GM13976 (cell line): ENCODE results near the gene CARHSP1.

Experiments
- DNase-seq: peaks from one replicate; pipeline ENCODE4 v3.0.0; 2012; ENCODE audit warnings: low spot score
- in situ Hi-C: fragments of 300-500 bp; cut with MboI; formaldehyde crosslinking; loops from one replicate; pipeline ENCODE4 v1.12.0; 2022; ENCODE audit warnings: low sequenced_read_pairs, mixed read lengths, inconsistent platforms; ENCODE audit not compliant: unreplicated experiment
- TF ChIP-seq, protein P1 (sequence below): IDR thresholded peaks from 2 replicates; pipeline ENCODE4 v1.5.1; 2012; ENCODE audit warnings: borderline replicate concordance, mild to moderate bottlenecking; ENCODE audit not compliant: insufficient read depth; ENCODE audit errors: extremely low read depth, missing control alignments, control extremely low read depth

The CARHSP1 gene

DNA sequence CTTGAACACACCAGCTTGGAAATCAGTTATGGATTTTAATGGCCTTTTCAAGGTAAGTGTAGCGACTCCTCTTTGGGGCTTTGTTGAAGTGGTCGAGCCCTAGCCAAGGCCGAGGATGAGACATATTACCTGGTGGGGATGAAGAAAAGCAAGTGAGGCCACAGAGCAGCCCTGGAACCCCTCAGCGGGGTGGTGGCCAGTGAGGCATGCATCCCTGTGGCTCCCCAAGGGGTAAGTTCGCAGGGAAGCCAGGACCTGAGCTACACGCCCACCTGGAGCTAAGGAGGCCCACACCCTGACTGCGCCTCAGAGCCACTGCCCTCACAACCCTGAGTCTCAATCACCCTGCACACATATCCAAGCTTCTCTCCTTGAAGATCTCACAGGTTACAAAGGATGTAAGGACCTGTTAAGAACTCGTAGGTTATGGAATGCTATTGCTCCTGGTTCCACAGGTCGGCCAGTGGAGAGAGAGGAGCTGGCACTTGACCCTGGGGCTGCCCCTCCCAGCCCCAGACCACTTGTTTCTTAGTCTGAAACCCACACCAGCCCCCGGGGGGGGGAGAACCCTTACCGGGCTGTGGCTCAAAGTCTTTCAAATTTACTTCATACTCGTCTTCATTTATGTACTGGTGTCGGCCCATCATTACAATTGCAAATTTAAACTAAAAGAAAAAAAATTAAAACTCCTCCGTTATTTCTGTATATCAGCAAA lies 25.3 kb upstream of the CARHSP1 start:
- in situ Hi-C loops: no loop called here
- TF ChIP-seq, protein P1, sequence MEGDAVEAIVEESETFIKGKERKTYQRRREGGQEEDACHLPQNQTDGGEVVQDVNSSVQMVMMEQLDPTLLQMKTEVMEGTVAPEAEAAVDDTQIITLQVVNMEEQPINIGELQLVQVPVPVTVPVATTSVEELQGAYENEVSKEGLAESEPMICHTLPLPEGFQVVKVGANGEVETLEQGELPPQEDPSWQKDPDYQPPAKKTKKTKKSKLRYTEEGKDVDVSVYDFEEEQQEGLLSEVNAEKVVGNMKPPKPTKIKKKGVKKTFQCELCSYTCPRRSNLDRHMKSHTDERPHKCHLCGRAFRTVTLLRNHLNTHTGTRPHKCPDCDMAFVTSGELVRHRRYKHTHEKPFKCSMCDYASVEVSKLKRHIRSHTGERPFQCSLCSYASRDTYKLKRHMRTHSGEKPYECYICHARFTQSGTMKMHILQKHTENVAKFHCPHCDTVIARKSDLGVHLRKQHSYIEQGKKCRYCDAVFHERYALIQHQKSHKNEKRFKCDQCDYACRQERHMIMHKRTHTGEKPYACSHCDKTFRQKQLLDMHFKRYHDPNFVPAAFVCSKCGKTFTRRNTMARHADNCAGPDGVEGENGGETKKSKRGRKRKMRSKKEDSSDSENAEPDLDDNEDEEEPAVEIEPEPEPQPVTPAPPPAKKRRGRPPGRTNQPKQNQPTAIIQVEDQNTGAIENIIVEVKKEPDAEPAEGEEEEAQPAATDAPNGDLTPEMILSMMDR: no peak
- no peak for DNase-seq

DNA sequence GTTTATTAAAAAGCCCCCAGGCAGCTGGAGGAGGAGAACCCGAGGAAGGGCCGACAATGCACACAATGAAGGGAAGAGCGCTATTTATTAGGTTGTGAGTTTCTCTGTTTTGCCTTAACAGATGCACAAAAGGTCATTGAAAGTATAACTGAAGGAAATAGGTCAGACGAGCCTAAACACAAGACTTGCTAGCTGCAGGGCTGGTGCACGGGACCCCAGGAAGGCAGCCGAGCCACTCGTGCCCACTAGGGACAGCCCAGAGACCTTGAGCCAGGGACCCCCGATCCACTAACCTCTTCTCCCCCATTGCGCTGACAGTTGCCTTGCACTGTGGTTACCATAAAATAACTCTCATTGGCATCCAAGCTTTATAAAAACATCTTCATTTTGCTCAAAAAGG lies 24.6 kb upstream of the CARHSP1 start:
- TF ChIP-seq, protein P1: no peak
- DNase-seq: no peak
- in situ Hi-C loops: no loop called here

DNA sequence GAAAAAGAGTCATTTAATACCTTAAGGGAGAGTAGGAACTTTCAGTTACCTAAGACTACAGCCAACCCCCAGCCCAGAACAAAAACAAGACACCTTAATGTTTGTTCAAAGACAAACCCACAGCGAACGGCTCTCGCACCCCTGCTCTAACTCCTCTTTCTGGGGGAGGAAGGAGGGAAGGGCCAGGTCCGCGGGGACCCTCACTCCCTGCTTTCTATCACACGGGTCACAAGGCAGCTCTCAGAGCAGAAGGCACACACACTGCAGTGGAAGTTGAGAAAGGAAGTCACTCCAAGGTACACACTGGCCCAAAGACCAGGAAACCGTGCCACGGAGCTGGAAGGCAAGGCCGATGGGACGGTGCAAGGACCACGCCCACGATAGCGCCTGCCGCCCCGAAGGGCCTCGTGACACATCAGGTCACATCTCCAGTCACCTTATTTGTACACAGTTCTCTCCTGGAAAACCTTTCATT lies 23.3 kb upstream of the CARHSP1 start:
- in situ Hi-C loops: no loop called here
- peak; percentile 58 for DNase-seq
- TF ChIP-seq, protein P1: no peak

DNA sequence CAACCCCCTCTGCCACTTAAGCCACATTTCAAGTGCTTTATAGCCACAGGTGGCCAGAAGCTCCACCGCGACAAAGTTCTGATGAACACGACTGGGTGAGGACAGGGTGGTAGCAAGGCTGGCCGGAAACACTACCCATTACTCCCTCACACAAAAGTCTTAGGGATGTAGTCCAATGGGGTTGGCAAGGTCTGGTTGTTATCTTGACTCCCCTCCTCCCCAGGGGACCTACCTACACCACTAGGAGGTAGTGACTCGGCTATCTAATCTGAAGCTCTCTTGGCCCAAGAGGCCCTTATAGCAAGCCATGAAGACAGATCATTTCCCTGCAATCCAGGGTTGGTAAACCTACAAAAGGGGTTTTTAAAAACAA lies 21.7 kb upstream of the CARHSP1 start:
- TF ChIP-seq, protein P1: no peak
- in situ Hi-C loops: no loop called here
- DNase-seq: no peak

DNA sequence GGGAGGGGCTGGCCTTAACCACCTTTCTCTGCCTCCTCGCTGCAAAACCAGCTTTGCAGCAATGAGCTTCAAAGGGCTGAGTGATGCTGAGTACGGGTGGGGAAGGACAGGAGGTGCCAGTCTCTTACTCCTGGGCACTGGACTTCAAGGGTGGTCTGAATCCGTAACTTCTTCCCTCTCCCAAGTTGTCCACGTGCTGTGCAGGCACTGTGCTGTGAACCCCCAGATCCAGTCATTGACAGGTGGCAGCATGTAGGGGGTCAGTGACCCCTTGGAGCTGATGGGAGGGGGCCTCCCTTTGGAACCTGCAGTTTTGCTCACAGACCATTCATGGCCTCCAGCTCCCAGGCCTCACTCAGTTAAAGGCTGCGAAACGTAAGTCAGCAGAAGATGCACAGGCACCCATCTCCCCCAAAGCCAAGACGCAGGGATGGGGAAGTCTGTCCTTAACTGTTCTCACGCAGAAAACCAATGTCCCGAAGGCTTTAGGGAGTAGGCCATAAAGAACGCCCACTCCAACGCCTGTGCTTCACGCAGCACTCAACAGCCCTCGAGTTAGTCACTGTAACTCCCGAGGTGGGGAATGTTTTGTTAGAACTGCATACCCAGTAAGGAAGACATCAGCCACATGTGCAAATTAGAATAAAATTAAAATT lies 21.2 kb upstream of the CARHSP1 start:
- no peak for DNase-seq
- TF ChIP-seq, protein P1: no peak
- in situ Hi-C loops: no loop called here

DNA sequence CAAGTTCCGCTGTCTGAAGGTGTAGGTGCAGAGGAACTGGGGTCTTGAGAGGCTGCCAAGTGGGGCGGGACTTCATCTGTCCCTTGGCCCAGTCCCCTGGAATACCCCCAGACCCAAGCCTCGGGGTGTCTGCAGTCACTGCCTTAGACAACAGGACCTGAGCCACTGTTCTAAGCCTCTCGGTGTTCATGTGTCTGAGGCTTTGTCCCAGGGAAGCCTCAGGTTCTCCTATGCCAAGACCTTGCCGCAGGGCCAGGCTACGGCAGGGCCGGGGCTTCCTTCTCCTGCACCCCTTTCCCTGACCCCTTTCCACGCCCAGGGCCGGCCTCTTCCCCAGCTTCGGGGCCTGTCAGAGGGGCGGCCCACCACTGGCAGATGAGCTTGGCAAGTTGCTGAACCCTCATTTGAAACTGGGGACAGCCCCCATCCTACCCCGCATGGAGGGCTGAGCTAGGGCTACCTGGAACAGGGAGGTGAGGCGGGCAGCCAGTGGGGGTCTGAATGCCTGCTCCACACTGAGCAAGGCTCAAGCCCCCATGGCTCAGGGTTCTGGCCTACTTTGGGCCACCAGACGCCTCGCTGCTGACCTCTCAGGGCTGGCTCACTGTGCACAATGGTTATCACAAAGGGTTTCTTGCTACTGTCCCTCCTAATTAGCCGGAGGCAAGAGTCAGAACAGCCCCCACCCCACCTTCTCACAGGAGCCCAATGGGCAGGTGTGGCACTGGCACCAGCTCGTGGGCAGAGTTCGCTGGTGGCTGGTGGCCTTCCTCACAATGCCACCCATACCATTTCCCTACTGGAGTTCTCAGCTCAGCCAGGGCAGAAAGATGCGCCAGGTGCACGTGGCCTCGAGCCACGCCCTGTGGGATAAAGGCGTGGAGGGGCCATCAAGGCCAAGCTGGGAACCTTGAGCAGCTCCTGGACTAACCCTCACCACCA lies 20.4 kb upstream of the CARHSP1 start:
- in situ Hi-C loops: no loop called here
- DNase-seq: no peak
- TF ChIP-seq, protein P1: no peak
